GM18907 (cell line): ENCODE measurements around the gene WSCD1.

Experiments
- ATAC-seq: cut with Tn5 transposase; IDR thresholded peaks from one replicate; pipeline ENCODE4 v1.9.1; 2021; ENCODE audit warnings: mild to moderate bottlenecking, moderate library complexity; ENCODE audit not compliant: unreplicated experiment

WSCD1 gene

DNA sequence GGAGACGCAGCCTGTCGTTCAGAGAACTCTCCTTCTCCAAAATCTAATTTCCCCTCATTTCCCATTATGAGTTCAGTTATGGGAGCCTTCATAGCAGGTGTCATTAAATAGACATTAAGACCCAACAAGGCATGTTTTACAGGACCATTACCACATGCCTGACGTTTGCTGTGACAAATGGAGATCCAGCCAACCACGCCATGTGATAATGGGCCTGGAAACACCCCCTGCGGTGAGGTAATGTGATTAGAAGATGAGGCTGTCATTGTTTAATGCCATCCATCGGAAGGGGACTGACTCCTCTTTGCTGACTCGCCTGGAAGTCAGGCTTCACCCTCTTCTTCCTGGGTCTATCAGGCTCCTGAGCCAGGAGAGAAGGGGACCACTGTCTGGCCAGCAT, 76.9 kb downstream of the WSCD1 start:
- ATAC-seq, result no peak

DNA sequence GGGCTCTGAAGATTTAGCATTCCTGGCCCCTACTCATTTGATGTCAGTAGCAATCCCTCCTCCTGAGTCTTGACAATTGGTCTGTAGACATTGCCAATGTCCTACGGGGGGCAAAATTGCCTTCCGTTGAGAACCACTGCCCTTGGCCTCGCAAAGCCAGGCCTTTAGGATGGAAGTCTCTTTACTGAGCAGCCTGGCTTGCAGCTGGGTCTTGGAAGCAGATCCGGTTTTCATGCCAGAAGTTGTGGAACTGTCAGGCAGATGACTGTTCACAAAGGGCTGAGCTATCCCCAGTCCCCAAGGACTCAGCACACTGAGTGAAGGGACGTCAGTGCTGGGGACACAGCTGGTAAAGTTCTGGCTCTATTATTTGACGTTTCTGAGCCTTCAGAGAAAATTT, 83.2 kb downstream of the WSCD1 start:
- no peak for ATAC-seq

DNA sequence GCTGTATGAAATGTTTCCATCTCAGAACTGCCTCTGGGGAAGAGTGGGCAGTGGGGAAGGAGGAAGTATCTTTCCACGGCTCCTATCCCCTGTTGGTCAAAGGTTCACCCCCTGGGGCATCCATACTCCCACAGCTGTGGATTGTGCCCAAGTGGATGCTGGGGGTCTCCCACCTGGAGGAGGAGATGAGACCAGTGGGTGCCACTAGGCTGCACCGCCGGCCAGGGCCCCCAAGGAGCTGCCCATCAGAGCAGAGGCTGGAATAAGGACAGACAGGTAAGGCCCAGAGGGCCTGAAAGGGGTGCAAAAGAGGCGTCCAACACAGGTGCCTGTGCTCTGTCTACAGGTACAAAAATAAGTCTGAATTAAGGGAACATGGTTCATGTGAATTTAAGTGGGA, 87.5 kb downstream of the WSCD1 start:
- no peak for ATAC-seq

DNA sequence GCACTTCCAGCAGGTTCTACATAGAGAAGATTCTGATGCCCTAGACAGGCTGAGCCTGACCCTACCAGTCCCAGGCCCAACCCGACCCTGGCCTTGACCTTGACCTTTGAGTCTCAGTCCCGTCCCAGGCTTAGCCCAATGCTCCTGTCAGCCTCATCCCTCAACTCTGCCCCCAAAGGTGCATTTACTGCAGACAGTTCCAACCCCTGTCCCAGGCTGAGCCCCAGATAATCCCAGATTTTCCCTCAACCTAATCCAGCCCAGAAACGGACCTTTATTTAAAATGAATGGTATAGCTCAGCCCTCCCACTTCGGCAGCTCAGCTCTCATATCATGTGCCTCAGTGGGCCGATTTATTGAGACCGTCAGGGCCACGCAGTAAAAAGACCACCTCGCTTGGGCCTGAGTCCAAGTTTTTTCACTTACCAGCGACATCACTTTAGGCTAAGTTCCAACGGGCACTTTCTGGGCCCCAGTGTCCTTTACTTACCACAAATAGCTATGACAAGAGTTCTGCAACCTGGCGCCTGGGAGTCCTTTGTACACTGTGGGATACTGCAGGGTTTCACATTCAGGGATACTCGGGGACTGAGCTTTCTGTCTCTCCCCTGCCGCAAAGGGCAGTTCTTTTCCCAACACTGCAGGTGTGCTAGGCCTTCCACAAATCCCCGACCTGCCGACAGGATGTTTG, 89.5 kb downstream of the WSCD1 start:
- no peak for ATAC-seq

DNA sequence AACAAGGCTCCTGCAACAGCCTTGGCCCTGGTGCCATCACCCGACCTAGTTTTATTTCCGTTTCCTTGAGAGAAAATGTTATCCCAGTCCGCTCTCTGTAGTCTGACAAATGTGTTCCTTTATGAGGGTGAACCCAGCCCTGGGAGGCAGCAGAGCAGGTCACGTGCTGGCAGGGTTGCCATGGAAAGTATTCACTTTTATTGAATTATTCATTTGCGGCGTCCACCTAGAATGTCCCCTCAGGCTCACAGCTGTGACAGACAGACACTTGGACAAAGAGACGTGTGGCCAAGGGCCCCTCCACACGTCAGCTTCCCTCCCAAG, 90.0 kb downstream of the WSCD1 start:
- no peak for ATAC-seq

DNA sequence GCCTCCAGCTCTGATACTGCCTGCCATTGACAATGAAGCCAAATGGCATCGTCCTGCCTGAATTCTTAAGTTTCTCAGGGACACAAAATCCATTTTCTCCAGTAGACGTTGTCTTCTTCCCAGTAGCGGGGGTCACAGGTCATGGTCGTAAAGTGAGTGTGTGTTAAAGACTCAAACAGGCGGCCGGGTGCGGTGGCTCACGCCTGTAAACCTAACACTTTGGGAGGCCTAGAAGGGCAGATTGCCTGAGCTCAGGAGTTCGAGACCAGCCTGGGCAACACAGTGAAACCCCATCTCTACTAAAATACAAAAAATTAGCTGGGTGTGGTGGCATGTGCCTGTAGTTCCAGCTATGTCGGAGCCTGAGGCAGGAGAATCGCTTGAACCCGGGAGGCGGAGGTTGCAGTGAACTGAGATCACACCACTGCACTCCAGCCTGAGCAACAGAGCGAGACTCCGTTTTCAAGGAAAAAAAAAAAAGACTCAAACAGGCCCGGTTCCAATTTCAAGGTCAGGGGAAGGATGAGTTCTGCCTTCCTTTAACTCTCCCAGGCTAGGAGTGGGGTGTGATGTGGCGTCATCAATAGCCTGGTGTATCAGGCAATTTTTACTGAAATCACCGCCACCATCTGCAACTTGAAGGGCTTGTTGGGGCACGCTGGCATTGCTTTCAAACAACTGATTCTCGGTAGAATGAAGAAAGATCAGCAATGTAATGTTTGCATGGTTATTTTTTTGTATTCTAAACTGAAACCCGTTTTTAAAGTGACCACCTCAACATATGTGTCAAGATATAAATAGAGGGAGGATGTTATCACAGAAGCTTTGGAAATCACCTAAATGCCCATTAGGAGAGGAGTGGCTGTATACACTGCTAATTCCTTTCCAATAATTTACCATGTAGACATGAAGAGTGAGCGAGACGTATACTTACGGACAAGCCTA, 91.0 kb downstream of the WSCD1 start:
- ATAC-seq, result no peak

DNA sequence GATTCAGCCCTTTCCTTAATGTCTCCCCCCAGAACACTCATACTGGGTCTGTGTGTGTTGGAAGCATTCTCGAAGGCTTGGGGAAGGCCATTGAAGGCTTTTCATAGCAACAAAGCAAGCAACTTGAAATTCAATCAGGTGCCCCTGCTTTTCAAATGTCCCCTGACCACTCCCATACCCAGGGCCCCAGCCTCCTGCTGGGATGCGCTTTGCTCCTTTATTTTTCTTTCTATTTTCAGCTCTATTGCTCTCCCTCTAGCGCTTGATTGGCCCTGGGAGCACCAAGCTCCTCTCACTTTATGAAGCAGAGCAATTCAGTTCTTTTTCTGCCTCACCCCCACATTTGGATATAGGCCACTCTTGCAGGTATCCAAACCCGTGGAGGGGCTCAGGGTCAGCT, 92.0 kb downstream of the WSCD1 start:
- no peak for ATAC-seq

DNA sequence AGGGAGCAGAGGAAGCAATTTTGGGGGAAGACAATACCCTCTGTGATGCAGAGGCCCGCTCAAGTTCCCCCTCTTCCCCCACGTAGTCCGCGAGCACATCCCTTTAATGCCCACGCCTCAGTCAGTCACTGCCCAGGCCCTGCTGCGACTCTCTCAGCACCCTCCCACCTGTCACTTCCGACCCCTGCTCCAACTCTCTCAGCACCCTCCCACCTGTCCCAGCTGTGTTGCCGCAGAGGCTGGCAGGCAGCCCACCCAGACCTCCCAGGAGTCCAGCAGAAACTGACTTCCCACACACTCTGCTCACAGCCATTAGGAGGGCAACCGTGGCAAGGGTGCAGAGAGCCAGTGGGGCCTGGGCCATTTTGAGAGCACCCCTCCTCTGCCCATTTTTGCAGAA, 92.7 kb downstream of the WSCD1 start:
- ATAC-seq, result no peak

DNA sequence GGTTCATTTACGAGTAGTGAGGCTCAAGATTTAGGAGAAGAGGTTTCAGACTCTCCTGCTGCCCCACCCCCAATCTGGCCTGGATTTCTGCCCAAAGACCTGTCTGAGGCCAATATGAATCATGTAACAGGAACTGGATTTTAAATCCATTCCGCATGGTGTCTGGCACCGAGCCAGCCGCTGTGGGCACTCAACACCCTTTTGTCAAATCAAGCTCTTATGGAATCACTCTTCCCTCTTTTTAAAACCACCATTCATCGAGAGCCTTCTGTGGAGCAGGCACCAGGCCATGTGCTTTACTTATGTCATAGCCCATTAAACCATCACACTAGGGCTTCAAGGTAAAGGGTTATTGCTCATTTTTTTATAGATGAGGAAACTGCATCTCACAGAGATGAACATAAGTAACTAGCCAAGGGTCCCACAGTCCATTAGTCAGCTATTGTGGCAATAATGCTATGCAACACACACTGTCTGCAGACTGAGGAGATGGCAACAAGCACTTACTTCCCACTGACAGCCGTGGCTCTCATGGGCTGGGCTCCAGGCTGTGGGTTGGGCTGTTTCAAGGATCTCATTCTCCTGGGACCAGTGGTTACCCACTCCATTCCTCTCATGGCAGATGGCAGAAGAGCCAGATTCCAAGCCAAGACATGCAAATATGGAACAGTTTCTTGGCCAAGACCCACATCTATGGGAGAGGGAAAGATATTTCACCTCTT, 93.6 kb downstream of the WSCD1 start:
- ATAC-seq, result no peak

DNA sequence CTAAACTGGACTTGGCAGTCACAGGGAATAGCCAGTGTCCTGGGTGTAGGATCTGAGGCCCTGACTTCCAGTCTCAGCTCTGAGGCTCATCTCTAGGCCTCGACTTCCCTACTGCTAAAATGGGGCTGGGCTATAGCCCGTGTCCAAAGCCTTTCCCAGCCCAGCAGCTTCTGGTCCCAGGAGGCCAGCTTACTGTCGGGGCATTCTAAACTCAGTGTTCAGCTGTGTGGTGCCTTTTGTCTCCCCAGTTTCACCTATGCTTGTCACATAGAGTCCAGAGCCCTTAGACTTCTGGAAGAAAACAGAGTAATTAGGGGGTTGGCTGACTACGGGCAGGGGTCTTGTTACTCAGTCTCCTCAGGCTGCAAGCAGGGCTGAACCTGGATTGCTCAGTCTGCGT, 94.8 kb downstream of the WSCD1 start:
- ATAC-seq, result no peak

DNA sequence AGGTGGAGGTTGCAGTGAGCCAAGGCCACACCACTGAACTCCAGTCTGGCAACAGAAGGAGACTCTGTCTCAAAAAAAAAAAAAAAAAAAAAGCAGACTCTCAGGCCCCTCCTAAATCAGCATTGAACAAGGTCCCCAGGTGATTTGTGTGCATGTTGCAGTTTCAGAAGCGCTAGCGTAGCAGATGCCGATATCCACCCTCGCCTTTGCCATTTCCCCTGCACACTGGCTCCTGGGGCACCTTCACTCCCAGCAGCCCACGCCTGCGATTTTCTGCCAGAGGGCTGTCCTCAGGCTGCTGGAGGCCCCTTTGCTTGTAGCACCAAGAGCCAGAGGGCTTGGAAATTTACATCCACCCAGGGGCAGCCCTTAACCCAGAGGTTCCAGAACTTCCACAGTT, 95.6 kb downstream of the WSCD1 start:
- no peak for ATAC-seq

DNA sequence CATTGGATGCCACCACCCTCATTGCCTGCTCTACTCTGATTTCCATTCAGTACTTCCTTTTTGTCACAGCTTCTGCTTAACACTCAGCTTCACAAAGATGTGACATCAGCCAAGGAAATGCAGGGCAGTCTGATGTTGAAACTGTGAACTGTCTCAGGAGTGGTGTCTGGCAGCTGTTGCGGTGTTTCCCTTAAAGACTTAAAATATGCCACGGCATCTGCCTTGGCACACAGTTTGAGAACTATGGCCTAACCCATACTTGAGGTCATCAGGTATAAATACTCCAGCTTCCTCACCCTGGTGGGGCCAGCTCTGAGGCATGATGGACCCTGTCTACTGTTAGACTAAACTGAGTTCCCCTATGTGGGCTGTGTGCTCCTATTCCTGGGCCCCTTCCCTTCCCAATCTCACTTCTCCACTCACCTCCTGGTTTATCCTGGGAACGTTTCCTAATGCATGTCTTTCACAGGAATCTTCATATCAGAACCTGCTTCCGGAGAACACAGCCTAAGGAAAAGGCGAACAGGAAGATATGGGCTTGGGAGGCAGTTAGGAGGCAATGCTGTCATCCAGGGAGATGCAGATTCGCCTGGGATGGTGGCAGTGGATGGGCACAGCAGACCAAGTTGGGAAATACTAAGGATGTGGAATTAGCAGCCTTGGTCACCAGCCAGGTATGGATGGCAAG, 96.5 kb downstream of the WSCD1 start:
- ATAC-seq, result no peak

DNA sequence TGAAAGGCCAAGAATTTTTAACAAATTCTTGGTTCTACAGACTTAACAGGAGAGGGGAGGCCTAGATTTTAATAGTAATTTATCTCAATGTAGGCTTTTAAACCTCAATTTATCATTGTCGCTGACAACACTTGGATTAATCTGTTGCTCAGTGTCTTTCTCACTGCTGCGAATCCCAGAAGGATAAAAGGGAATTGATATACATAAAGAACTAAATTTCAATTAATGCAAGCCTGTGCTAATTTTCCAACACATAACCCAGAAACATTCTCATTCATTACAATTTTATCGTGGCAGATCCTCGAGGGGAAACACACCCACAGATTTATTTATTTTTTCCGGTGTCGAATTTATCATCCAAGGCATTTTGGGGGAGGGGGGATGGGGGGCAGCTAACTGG, 98.1 kb downstream of the WSCD1 start:
- no peak for ATAC-seq

DNA sequence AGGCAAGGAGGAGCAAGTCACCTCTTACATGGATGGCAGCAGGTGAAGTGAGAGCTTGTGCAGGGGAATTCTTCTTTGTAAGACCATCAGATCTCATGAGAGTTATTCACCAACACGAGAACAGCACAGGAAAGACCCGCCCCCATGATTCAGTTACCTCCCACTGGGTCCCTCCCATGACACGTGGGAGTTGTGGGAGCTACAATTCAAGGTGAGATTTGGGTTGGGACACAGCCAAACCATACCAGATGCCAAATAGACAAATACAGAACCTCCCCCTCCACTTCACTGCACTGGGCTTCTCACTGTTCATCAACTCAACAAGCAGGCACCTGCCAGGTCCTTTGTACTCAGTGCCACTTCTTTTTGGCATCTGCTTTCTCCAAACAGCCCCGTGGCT, 100.2 kb downstream of the WSCD1 start:
- no peak for ATAC-seq

DNA sequence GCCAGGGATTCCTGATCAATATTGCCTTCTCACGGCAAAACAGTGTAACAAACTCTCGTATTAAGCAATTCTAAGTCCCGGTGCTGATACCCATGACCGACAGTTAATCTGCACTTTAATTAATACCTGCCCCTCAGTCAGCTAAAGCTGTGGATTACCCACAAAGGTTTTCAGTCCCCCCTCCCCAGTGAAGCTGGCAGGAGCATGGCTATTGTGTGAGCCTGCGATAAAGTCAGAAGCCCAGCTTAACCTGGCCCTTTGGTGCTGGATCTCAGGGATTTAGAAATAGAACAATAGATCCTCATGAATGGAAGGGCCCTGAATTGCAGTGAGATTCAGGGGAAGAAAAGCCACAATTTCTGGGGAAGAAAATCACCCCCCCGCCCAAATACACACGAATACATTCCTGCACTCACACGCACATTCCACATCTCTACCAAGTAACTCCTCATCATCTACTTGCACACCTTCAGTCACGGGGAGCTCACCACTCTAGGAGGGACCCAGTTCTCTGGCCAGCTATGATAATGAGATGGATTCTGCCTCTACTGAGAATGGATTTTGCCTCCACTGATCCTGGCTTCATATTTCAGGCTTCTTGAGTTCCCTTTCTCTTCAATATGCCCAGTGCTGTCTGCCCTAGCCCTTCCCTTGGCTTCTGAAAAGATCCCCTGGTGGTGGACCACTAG, 102.6 kb downstream of the WSCD1 start:
- ATAC-seq, result no peak

DNA sequence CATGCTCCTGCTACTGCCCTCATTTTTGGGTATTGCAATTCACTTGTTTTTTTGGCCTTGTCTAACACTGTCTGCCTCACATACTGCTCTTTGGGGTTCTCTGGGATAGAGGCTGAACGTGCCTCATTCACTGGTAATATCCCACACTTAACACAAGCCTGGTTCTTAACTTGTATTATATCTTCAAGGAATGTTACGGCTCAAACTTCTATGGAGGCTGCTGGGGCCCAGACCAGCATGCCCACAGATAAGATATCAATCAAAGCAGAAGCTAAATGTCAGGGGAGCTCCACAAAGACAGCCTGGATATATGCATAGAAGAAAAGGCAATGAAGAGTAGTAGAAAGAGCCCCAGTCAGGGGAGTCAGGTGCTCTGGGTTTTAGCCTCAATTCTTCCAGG, 103.5 kb downstream of the WSCD1 start:
- ATAC-seq, result no peak
